Activated CD4-positive, CD25-positive, alpha-beta regulatory T cell treated with anti-CD3 and anti-CD28 coated beads, Interleukin-2, amount 50 U/mL, for 72 hours (primary cell): ENCODE results near the gene MEN1.
"Not testable (repeated sequence)": the region's sequence is repeated elsewhere in the genome, so short reads cannot be mapped to it uniquely, and the experiment has no call there.

ENCODE experiments used
- DNase-seq: peaks from one replicate; pipeline ENCODE4 v3.0.0; 2021

MEN1 gene

GRCh38 chr11:64832467-64833197 lies 22.3 kb upstream of the MEN1 start:
- DNase-seq, result no peak

DNA sequence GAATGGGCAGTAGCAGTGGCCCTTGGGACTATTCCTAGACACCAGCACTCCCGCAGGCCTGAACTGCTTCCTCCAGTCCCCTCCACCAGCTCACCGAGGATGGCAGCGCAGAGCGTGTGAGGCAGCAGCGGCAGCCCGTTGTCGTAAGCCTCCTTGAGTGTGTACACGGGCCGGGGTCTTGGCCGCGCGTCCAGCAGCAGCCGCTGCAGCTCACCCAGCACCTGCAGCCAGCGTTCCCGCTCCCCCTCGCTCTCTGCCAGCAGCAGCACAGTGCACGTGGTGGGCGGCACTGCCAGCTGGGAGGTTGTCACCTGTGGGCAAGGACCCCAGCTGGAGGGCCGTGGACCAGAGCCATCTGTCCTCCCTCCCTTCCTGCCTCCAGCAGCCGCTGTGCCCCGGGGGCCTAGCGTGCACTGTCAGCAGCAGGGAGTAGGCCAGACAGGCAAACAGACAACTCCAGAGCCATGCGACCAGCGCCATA lies 21.1 kb upstream of the MEN1 start:
- DNase-seq, result no peak

GRCh38 chr11:64829536-64830251 lies 19.3 kb upstream of the MEN1 start:
- no peak for DNase-seq

DNA sequence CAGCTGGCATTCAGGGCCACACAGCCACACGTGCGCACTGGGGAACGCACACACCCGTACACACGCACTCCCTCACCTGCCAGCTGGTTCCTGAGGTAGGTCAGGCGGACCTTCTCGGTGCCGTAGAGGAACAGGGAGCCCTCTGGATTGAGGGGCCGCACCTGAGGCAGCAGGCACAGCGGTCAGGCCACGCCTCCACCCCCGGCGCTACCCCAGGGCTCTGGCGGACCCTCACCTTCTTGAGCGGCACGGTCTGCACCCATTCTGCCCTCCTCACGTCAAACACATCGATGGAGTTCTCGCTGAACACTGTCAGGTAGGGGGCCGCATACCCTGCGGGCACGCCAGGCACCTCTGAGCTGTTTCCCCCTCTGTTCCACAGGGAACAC lies 17.1 kb upstream of the MEN1 start:
- no peak for DNase-seq

DNA sequence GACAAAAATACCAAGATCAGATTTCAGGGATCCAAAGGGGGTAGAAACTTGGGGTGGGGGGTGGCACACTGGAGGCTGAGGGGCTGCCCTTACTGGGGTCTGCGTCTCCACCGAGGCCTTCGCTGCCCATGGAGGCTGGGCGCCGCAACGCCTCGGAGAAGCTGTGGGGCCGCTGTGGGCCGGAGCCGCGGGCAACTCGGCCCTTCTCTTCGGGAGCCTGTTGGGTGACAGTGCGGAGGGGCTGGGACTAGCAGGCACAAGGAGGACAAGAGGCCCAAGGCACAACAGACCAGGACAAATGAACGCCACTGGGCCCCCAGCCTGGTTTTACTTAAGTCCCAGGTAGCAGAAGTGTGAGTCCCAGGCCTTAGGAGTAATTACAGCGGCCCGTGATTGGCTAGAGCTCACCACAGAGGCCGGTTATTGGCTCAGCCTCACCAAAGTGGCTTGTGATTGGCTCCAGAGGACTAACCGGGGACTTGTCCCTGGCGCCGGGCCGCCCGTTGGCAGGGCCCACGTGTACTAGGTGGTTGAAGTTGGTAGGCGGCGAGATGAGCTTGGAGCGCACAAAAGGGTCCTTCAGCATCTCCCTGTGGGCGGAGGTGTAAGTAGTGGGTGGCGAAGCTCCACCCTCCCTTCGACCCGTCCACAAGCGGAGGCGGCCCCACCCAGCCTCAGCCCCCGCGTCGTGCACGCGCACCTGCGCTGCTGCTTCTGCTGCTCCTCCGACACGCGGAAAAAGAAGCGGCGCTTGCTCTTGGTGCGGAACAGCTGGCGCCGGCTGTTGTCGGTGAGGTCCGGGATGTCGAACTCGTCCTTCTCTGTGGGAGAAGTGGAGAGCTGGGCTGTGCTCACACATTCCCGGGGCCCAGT lies 16.5 kb upstream of the MEN1 start:
- DNase-seq, result no peak

DNA sequence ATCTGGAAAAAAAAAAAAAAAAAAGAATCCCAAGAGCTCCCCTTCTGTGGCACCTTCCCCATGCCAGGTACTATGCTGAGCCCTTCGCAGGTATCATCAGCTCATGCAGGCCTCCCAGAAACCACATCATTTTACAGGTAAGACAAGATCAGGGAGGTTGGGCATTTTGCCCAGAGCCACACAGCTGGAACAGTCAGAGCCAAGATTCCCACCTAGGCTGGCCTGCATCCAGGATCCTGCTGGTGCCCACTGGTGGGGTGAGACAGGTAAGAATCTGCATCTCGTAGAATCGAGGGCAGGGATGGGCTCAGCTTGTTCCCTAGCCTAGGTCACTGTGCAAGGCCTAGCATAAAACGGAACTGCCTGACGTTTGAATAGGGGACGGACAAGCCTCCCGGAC lies 15.7 kb upstream of the MEN1 start:
- DNase-seq, result no peak

DNA sequence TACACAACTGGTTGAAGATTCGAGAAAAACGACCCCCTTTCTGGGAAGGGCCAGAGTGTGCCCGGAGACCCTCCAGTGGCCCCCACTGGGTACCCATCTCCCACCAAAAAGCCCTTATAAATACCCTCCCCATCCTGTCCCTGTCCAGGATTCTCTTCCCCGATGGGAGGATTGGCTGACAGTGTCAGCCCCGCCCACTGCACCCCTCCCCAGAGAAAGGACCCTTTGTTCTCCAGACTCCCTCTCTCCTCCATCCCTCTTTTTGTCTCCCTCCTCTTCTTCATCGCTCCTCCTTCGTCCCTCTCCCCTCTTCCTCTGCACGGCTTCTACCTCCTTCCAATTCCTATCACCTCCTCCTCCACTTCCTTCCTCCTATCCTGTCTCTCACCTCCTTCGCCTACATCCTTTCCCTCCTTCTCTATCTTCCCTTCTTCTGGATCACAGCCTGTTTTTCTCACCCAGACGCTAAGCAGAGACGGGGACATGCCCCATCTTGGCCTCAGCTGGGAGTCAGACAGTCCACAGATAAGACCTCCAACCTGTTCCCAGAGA lies 13.3 kb upstream of the MEN1 start:
- no peak for DNase-seq

DNA sequence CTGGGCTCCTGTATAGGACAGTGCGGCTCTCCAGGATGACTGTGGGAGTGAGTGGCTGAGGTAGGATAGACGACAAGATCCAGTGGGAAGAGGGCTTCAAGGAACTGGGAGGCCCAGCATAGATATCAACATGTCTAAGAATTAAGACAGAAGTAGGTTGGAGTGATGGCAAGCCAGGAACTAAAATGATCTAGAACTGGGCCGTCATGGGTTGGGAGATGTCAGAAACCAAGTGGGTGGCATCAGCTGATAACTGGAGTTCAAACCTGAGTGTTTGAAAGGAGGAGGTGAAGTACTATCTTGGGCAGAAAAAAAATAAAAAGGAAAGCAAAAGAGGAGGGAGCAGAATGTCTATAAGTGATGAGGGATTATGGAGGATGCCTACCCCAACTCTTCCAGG lies 7.1 kb upstream of the MEN1 start:
- DNase-seq, result no peak

- DNase-seq, result not testable (repeated sequence)
Observed at GRCh38 chr11:64815433-64815832, 5.1 kb upstream of the MEN1 start.

GRCh38 chr11:64814712-64815187 lies 4.4 kb upstream of the MEN1 start:
- DNase-seq, result no peak

DNA sequence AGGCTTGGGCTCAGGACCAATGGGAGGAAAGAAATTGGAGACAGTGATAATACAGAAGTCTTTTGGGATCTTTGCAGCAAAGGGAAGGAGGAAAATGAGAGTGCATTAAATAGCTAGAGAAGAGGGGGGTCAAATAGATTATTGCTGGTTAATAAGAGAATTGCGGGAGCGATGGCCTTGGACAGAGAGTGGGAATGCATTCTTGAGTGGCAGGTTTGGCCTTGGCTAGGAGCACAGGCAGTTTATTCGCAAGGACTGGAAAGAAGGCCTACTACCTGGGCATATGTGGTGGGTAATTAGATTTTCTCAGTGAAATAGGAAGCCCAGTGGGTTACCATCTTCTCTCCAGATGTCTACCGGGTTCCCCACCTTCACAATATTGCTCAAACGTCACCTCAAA lies 3.5 kb upstream of the MEN1 start:
- no peak for DNase-seq

DNA sequence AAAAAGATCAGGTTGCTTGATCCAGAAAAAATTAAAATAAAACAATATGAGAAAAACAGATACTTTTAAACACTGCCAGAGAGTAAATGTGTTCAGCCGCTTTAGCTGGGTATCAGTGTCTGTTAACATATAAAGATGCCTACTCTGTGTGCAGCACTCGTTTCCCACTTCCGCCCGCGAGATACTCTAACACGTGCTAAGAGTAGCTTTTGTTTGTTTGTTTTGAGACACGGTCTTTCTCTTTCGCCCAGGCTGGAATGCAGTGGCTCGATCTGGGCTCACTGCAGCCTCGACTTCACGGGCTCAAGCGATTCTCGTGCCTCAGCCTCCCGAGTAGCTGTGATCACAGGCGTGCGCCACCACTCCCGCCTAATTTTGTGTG lies 531 bp upstream of the MEN1 start:
- DNase-seq, result no peak

DNA sequence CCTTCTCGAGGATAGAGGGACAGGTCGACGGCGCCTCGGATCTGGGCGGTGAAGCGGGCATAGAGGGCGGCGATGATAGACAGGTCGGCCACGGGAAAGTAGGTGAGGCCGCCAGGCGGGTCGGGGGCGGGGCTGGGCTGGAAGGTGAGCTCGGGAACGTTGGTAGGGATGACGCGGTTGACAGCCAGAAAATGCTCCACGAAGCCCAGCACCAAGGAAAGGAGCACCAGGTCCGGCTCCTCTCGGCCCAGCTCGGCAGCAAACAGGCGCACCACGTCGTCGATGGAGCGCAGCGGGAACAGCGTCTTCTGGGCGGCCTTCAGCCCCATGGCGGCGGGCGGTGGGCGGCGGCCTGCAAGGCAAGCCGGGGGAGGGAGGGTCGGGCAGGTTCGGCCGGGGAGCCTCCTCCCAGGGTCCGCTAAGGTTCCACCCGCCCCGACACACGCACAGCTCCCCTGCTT lies 540 bp downstream of the MEN1 start:
- DNase-seq, result no peak

DNA sequence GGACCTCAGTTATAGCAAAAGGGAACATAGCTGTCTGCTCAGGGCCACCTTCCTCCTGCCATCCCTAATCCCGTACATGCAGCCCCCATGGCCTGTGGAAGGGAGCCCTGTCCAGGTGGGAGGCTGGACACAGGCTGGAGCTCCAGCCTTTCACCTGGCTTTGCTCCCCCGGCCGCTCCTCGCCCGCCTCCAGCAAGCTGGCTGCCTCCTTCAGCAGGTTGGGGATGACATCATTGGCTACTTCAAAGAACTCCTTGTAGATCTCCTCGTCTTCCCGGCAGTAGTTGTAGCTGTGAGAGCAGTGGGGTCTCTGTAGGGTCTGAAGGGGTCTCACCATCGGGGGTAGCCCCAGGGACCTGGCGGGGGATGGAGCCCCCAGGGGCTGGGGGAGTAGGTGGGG lies 4.9 kb downstream of the MEN1 start:
- DNase-seq, result no peak

DNA sequence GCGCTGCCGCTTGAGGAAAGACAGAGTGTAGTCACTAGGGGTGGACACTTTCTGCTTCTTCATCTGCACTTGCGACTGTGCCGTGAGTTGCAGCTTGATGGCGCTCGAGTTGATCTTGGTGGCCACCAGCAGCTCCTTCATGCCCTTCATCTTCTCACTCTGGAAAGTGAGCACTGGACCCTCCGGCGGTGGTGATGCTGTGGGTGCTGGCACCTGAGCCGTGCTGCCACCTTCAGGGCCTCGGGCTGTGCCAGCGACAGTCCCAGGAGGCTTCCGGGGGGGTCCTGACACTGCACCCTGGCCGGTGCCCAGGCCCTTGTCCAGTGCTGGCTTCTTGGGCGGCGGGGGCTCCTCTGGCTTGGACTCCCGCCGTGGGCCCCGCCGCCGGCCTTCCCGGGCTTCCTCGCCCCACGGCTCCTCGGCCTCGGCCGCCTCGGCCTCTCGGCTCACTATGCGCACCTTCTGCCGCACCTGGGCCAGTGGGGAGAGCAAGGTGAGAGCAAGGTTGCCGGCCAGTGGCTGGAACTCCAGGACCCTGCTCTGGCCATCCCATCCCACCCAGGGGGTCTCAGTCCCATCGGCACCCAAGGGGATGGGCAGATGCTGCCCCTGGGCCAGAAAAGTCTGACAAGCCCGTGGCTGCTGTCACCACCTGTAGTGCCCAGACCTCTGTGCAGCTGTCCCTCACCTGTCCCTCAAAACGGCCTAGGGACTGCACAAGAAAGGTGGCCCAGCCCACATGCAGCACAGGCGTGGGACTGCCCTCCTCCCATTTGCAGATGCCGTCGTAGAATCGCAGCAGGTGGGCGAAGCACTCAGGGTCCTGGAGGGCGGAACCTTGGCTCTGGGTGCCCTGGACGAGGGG lies 5.8 kb downstream of the MEN1 start:
- no peak for DNase-seq

- DNase-seq, result no peak
Observed at GRCh38 chr11:64803846-64804345, 6.5 kb downstream of the MEN1 start.

- peak; percentile 92 for DNase-seq
Observed at GRCh38 chr11:64803158-64803845, 7.0 kb downstream of the MEN1 start, which contains the start of gene MAP4K2. MAP4K2 (minus strand) TSS chr11:64803214; CDS start chr11:64803149, 65 bp downstream.

DNA sequence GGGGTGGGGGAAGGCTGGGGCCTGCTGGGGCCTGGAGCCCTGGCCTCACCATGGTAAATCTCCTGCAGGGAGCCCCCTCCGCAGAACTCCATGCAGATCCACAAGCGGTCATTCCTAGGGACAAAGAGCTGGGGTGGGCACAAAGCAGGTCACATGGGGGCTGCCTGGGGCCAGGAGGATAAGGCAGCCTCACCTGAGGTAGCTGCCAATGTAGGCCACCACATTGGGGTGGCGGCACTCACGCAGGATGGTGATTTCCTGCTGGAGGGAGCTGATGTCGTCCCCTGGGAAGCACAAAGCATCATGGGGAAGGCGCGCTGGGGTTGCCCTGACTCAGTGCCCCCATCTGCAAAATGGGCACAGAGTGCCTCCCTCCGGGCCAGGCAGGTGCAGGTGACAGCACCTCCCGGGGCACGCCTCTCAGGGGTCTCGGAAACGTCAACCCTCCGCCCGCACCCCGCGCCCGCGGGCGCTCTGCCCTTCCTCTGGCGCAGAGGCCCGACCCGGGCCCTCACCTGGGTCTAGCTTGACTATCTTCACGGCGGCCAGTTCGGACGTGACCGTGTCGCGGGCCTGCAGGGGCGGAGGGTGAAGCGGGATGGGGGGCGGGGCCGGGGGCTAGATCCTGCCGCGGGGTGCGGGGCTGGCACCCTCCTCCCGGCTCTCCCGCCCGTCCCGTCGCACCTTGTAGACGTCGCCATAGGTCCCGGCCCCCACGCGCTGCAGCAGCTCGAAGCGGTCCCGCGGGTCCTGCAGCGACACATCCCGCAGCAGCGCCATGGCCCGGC lies 7.8 kb downstream of the MEN1 start:
- no peak for DNase-seq

- no peak for DNase-seq
Observed at GRCh38 chr11:64801561-64802369, 8.6 kb downstream of the MEN1 start.

GRCh38 chr11:64801158-64801464 lies 9.2 kb downstream of the MEN1 start:
- DNase-seq, result no peak
